NB4 (cell line): ENCODE measurements around the gene WDFY4.

ENCODE experiments used
- POLR2A ChIP-seq: IDR thresholded peaks from 2 replicates; pipeline ENCODE4 v1.6.1; 2011; ENCODE audit warnings: mild to moderate bottlenecking; ENCODE audit not compliant: insufficient read length; ENCODE audit errors: extremely low read depth
- TF ChIP-seq, protein P1 (sequence below): IDR thresholded peaks from one replicate; pipeline ENCODE4 v1.5.1; 2012; ENCODE audit warnings: low read depth, low read length

DNA sequence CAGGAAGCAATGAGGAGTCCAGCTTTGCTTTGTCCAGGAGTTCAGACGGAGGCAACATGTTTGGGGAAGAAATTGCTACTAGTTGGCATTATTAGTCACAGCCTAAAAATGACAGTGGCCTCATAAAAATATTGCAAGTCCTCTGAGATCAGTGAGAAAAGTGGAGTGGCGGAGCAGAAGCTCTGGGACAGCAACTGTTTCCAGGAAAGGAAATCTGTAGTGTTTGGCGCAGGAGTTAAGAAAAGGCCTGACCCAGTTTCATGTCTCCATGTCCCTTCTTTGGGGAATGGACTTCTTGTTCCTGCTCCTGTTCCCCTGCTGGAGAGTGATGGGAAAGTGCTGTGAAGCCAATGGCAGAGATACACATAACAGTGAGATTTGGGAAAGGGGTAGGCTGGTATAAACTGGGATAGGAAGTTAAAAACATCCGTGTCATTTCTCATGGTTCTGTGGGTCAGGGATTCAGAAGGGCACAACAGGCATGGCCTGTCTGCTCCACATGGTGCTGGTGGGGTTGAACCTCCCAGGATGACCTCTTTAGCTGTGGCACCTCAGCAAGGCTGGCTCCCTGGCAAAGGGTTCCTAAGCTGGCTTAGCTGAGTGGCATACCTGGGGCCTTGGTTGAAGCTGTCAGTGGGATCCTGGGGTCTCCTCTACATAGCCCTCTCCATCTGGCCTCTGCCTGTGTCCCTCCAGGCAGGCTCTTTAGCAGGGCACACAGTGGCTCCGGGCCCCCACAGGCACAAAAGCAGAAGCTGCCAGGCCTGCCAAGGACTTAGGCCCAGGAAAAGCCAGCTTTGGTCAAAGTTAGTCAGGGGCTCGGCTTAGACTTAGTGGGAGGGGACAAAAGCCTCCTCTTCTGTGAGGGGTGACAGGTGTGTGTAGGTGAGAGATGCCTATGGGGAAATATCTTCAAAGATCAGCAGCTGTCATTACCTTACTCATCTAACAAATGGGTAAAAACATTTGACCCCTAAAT is 77.7 kb downstream of the WDFY4 start:
- TF ChIP-seq, protein P1, sequence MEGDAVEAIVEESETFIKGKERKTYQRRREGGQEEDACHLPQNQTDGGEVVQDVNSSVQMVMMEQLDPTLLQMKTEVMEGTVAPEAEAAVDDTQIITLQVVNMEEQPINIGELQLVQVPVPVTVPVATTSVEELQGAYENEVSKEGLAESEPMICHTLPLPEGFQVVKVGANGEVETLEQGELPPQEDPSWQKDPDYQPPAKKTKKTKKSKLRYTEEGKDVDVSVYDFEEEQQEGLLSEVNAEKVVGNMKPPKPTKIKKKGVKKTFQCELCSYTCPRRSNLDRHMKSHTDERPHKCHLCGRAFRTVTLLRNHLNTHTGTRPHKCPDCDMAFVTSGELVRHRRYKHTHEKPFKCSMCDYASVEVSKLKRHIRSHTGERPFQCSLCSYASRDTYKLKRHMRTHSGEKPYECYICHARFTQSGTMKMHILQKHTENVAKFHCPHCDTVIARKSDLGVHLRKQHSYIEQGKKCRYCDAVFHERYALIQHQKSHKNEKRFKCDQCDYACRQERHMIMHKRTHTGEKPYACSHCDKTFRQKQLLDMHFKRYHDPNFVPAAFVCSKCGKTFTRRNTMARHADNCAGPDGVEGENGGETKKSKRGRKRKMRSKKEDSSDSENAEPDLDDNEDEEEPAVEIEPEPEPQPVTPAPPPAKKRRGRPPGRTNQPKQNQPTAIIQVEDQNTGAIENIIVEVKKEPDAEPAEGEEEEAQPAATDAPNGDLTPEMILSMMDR: no peak
- no peak for TF ChIP-seq POLR2A
